ENCODE data around the gene ABLIM2.

Gene ABLIM2

DNA sequence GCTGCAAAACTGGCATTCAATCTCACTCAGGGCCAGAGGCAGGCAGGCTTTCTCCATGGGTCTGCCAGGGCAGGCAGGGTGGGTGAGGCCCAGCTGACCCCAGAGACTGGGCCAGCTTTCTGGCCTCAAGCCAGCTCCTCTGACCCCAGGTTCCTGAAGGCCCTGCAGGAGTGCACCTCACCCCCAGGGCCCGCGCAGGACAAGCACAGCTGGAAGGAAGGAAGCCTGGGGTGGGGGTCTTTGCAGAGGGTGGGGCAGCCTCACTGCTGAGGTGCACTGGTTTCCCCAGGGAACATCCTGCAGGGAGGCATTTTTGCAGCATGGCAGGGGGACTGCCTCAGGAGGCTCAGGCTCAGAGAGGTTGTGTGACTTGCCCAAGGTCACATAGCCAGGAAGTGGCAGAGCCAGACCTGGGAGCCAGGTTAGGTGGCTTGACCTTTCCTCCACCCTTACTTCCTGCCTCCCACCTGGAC lies 187.4 kb downstream of the ABLIM2 start:
- DNase-seq (ENCODE audit: extremely low read depth, low read depth): no peak
- TF ChIP-seq, protein P1, sequence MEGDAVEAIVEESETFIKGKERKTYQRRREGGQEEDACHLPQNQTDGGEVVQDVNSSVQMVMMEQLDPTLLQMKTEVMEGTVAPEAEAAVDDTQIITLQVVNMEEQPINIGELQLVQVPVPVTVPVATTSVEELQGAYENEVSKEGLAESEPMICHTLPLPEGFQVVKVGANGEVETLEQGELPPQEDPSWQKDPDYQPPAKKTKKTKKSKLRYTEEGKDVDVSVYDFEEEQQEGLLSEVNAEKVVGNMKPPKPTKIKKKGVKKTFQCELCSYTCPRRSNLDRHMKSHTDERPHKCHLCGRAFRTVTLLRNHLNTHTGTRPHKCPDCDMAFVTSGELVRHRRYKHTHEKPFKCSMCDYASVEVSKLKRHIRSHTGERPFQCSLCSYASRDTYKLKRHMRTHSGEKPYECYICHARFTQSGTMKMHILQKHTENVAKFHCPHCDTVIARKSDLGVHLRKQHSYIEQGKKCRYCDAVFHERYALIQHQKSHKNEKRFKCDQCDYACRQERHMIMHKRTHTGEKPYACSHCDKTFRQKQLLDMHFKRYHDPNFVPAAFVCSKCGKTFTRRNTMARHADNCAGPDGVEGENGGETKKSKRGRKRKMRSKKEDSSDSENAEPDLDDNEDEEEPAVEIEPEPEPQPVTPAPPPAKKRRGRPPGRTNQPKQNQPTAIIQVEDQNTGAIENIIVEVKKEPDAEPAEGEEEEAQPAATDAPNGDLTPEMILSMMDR (IDR thresholded peaks at IDR 0.05; ENCODE audit: low read depth, low read length): no peak

DNA sequence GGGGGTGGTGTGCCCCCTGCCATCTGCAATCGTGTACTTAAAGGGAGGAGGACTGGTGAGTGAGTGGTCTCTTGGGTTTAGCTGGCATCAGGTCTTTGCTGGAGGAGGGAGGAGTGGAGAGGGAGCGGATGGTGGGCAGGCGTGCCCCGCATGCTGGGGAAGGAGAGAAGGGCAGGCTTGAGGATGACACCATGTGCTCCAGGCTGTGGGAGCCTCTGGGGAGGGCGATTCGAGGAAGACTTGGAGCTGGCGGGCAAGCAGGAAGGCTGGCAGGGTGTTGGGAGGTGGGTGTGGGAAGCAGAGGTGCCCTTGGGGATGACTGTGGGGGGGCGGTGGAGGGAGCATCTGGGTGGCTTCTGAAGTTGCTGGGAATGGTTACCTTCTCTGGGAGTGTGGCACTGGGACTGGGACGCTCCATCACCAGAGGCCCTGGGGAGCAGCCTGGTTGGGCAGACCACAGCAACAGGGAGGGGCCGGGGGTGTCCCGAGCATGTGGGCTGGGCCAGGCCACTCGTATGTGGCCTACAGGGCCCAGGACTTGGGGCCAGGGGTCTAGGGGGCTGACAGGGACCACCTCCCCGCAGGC lies 188.2 kb downstream of the ABLIM2 start:
- TF ChIP-seq, protein P1 (IDR thresholded peaks at IDR 0.05; ENCODE audit: low read depth, low read length): no peak
- no peak for DNase-seq (ENCODE audit: extremely low read depth, low read depth)

GRCh38 chr4:7968262-7968896 lies 190.2 kb downstream of the ABLIM2 start:
- TF ChIP-seq, protein P1 (IDR thresholded peaks at IDR 0.05; ENCODE audit: low read depth, low read length): no peak
- no peak for DNase-seq (ENCODE audit: extremely low read depth, low read depth)

DNA sequence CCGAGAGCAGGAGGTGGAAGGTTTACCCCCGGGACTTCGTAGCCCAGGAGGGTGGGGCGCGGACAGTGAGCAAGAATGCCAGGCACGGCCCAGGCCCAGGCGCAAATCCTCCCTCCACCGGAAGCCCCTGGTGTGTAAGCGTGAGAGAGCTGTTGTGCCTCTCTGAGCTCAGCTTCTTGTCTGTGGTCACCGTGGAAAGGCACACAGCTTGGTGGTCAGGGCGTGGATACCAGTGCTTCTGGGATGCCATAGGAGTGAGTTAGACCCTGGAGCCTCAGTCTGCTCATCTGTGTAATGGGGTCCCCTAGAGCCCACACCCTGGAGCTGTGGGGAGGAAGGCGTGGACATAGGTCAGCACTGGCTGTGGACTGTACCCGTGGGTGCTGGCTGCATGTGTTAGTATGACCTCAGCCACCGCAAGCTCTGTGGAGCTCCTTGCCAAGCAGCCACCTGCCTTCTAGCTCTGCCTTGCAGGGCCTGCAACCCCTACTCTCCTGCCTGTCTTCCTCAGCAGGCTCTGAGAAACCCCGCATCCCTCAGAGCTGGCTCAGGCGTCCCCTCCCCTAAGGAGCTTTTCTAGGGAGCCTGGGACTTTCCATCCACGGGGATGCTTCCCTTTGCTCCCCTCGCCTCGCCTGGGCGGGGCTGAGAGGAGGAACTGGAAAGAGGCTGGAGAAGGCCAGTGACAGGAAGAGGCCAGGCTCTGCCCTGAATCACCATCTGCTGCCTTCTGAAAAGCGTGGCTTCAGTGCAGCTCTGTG lies 190.9 kb downstream of the ABLIM2 start:
- TF ChIP-seq, protein P1 (IDR thresholded peaks at IDR 0.05; ENCODE audit: low read depth, low read length): no peak
- DNase-seq (ENCODE audit: extremely low read depth, low read depth): no peak

DNA sequence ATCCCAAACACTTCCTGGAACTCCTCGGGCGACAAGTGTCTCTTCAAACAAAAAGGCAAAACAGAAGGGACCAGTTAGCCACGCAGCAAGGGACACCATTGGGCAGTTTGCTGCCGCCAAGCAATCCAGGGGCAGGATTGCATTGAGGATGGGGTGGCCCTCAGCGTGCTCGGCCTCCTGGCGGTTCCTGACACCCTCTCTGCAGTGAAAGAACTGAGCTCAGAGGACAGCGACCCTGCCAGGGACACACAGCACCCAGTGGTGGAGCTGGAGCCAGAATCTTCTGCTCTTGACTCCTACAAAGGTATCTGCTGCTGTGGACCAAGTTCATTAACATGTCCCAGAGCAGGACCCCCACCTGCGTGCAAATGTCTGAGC lies 191.6 kb downstream of the ABLIM2 start:
- no peak for DNase-seq (ENCODE audit: extremely low read depth, low read depth)
- TF ChIP-seq, protein P1 (IDR thresholded peaks at IDR 0.05; ENCODE audit: low read depth, low read length): no peak

GRCh38 chr4:7966281-7967062 lies 192.1 kb downstream of the ABLIM2 start:
- TF ChIP-seq, protein P1 (IDR thresholded peaks at IDR 0.05; ENCODE audit: low read depth, low read length): no peak
- no peak for DNase-seq (ENCODE audit: extremely low read depth, low read depth)

All from AG09319 (cell line).